Gastrocnemius medialis (tissue), 4 donors: ENCODE data around the gene GLRX2.

ENCODE experiments used
- CTCF ChIP-seq, 5 experiments: fragments of 450-650 bp in 3 of 5; fragments of 200-600 bp in 2 of 5; sonication (generic) in 2 of 5; IDR thresholded peaks in 4 of 5; conservative IDR thresholded peaks in 1 of 5; 1 replicate in 4 of 5; 2 replicates in 1 of 5; pipeline ENCODE4 v1.5.1; 2016 to 2019; ENCODE audit warnings: antibody characterized with exemption in 5 of 5, mild to moderate bottlenecking in 3 of 5, moderate library complexity in 3 of 5
- POLR2A ChIP-seq, 2 donors: fragments of 450-650 bp; IDR thresholded peaks; one replicate each; pipeline ENCODE4 v1.6.1; 2017; ENCODE audit warnings: antibody characterized with exemption in 2 of 2, mild to moderate bottlenecking in 2 of 2, moderate library complexity in 2 of 2

- TF ChIP-seq CTCF (IDR thresholded peaks at IDR 0.05 in 4 of 5, conservative IDR thresholded peaks at IDR 0.05 in 1 of 5) (no peak), POLR2A (IDR thresholded peaks at IDR 0.05) (no peak)
Observed at GRCh38 chr1:193125369-193125768, 20.2 kb upstream of the GLRX2 start.
